Ectodermal cell (in vitro differentiated cells): ENCODE data around the gene ROBO1.
A peak's percentile ranks its signal among the peaks of the same experiment; 100 is the strongest.

Experiments
- H3K27ac ChIP-seq: 2 replicates; pipeline ENCODE4 v1.7.0; 2013; ENCODE audit warnings: mild to moderate bottlenecking, low read depth, low read length; ENCODE audit not compliant: insufficient read depth, poor library complexity, severe bottlenecking
- H3K27me3 ChIP-seq: 2 replicates; pipeline ENCODE4 v1.7.0; 2013; ENCODE audit warnings: mild to moderate bottlenecking, low read length; ENCODE audit not compliant: insufficient read depth, control insufficient read depth, poor library complexity, severe bottlenecking
- H3K36me3 ChIP-seq: one replicate; pipeline ENCODE4 v1.7.0; 2013; ENCODE audit warnings: low read length; ENCODE audit not compliant: control insufficient read depth, insufficient read depth
- H3K4me1 ChIP-seq: one replicate; pipeline ENCODE4 v1.7.0; 2013; ENCODE audit warnings: low read length; ENCODE audit not compliant: control insufficient read depth, insufficient read depth
- H3K4me3 ChIP-seq: 2 replicates; pipeline ENCODE4 v1.7.0; 2013; ENCODE audit warnings: low read depth, low read length, control low read depth; ENCODE audit not compliant: insufficient read depth
- H3K9me3 ChIP-seq: 2 replicates; pipeline ENCODE4 v1.7.0; 2013; ENCODE audit warnings: mild to moderate bottlenecking, low read length, moderate library complexity; ENCODE audit not compliant: control insufficient read depth
- WGBS, 2 experiments: methylation state at CpG; one replicate each; pipeline ENCODE4 v1.1.7; 2013; ENCODE audit warnings: missing lambda C conversion rate in 2 of 2; 5-methylcytosine and 5-hydroxymethylcytosine counted together

ROBO1 gene

GRCh38 chr3:79767194-79767904, 449 bp downstream of the ROBO1 start:
- WGBS, 2 experiments, result 1% methylated on average over 26 of the region's 26 CpGs
- Histone ChIP-seq H3K9me3 (no peaks in the 10 kb centered on the region), H3K36me3 (no peaks in the 10 kb centered on the region), H3K27ac (no peak overlapping the region), H3K4me1 (peaks cover 6% of the 10 kb centered on the region), H3K4me3 (peak overlapping the region; percentile 53), H3K27me3 (peaks cover 53% of the 10 kb centered on the region)

DNA sequence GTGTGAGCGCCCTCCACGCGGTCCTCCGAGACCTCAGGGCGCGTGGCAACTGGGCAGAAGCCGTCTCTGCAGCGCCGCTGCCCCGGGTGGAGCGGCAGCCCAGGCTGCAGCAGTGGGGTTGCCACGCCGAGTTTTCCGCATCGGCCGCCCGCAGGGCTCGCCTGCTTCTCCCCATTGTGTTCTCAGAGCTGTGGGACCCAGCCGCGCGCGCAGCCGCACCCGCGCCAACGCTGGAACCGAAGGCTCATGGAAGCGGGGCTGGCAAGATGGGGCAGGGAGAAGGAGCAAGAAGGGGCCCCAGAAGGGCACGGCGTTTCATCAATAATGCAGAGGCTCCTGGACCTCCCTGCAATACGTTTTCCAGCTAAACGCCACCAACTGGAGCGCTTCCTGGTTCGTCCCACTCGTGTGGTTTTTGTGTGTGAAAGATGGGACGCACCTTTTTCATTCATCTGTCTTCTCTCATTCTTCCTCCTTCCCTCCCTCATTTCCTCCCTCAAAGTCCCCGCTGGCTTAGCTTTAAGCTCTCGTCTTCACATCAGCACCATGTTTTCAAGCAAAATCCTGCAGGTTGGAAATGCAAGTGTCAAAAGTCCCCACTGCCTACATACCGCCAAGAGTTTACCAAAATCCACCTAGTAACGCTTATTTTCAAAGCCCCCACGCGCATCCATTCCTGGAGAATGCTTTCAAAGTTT, 1.2 kb downstream of the ROBO1 start:
- Histone ChIP-seq H3K27me3 (peaks cover 53% of the 10 kb centered on the region), H3K36me3 (no peaks in the 10 kb centered on the region), H3K27ac (no peak overlapping the region), H3K4me3 (peak overlapping the region; percentile 53), H3K9me3 (no peaks in the 10 kb centered on the region), H3K4me1 (peaks cover 6% of the 10 kb centered on the region)
- 3% methylated on average over 41 of the region's 42 CpGs for WGBS, 2 experiments

DNA sequence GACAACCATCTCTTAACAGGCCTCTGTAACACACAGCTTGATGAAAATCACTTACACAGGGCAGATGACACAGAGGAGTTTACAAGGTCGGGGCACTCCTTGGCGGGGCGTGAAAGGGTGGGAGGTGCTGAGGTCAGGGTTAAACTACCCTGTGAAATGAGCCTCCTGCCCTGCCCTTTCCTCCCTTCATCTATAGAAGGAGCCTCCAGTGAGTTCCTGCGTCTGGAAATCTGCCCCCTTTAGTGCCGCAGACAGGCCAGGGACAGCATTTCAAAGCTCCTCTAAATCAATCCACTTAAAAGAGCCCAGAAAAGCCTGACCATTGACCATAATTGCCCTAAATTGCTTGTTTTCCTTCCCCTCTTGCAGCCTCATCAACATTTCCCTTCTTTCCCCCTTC, 1.9 kb downstream of the ROBO1 start:
- peaks cover 6% of the 10 kb centered on the region for H3K4me1 ChIP-seq
- WGBS, 2 experiments, result 12 to 14% methylated on average over 5 of the region's 5 CpGs
- peak overlapping the region; percentile 53 for H3K4me3 ChIP-seq
- H3K9me3 ChIP-seq, result no peaks in the 10 kb centered on the region
- H3K27me3 ChIP-seq, result peaks cover 53% of the 10 kb centered on the region
- no peak overlapping the region for H3K27ac ChIP-seq
- H3K36me3 ChIP-seq, result no peaks in the 10 kb centered on the region

DNA sequence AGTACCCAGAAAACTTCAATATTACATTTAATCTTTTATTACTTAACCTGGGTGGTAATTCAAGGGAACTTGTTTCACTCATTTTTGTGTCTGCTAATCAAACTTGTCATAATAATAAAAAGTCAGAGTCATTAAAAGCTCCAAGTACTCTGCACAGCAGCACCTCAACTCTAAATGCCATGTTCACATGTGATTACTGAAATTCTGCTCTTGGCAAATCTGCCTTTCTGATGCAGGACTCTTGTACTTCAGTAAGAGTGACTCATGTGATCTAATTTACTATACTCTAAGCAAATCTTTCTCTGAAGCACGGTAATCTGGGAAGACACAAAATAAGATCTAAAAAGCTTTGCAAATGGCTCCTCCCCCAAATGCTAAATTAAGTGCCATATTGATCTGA, 6.4 kb downstream of the ROBO1 start:
- WGBS, 2 experiments, result 80 to 85% methylated on average over 1 of the region's 1 CpG
- Histone ChIP-seq H3K27me3 (peaks cover 26% of the 10 kb centered on the region), H3K4me1 (peaks cover 6% of the 10 kb centered on the region), H3K4me3 (no peak overlapping the region), H3K36me3 (no peaks in the 10 kb centered on the region), H3K27ac (no peak overlapping the region), H3K9me3 (no peaks in the 10 kb centered on the region)

DNA sequence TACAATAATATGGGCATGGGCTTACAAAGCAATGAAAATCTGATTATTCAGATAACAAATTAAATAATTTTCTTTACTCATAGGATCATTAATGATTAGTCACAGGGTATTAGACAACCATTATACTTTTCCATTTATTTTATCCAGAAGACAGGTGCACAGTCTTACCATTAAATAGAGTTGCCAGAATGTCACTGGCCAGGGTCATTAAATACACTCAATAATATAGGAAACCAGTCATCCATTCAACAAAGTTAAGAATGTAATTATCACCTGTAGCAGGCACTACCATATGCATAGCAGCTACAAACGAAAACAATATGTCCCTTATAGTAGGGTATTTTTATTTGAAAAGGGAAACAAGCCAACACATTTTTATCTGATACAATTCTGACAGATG, 16.1 kb downstream of the ROBO1 start:
- Histone ChIP-seq H3K27ac (no peak overlapping the region), H3K4me3 (no peak overlapping the region), H3K36me3 (no peaks in the 10 kb centered on the region), H3K9me3 (no peaks in the 10 kb centered on the region), H3K27me3 (no peaks in the 10 kb centered on the region), H3K4me1 (no peaks in the 10 kb centered on the region)
- no CpG with 5 or more reads among the region's 1 CpG for WGBS, 2 experiments

- no peak overlapping the region for H3K4me3 ChIP-seq
- H3K27ac ChIP-seq, result no peak overlapping the region
- no peaks in the 10 kb centered on the region for H3K36me3 ChIP-seq
- no peaks in the 10 kb centered on the region for H3K27me3 ChIP-seq
- no peaks in the 10 kb centered on the region for H3K9me3 ChIP-seq
- H3K4me1 ChIP-seq, result no peaks in the 10 kb centered on the region
Measured at GRCh38 chr3:79737530-79737929, 30.3 kb downstream of the ROBO1 start.

- Histone ChIP-seq H3K9me3 (no peaks in the 10 kb centered on the region), H3K27ac (no peak overlapping the region), H3K36me3 (no peaks in the 10 kb centered on the region), H3K4me3 (no peak overlapping the region), H3K27me3 (no peaks in the 10 kb centered on the region), H3K4me1 (no peaks in the 10 kb centered on the region)
- 49 to 69% methylated on average over 2 of the region's 2 CpGs for WGBS, 2 experiments
Measured at GRCh38 chr3:79729096-79729495, 38.7 kb downstream of the ROBO1 start.

- H3K4me3 ChIP-seq, result no peak overlapping the region
- WGBS, 2 experiments, result 79 to 93% methylated on average over 1 of the region's 1 CpG
- H3K27me3 ChIP-seq, result no peaks in the 10 kb centered on the region
- H3K27ac ChIP-seq, result no peak overlapping the region
- no peaks in the 10 kb centered on the region for H3K9me3 ChIP-seq
- no peaks in the 10 kb centered on the region for H3K4me1 ChIP-seq
- H3K36me3 ChIP-seq, result no peaks in the 10 kb centered on the region
Measured at GRCh38 chr3:79726786-79727185, 41.0 kb downstream of the ROBO1 start.

DNA sequence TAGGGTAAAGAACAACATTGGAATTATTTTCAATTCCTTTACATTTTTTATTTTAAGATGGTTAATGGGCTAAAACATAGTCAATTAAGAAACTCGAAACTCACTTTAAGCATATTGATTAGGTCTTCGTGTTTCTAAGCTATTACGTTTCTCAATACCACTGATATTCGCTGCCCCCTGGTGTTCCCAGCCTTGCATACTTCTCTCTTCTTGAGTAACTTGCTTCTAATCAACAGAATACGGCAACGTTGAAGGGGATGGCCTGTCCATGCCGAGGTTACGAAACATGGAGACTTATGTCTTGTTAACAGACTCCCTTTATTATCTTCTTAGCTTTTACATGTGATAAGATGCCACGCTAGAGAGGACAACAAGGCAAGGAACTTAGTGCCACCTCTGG, 43.6 kb downstream of the ROBO1 start:
- Histone ChIP-seq H3K9me3 (no peaks in the 10 kb centered on the region), H3K36me3 (no peaks in the 10 kb centered on the region), H3K4me3 (no peak overlapping the region), H3K27me3 (no peaks in the 10 kb centered on the region), H3K27ac (no peak overlapping the region), H3K4me1 (no peaks in the 10 kb centered on the region)
- 73 to 74% methylated on average over 9 of the region's 9 CpGs for WGBS, 2 experiments

DNA sequence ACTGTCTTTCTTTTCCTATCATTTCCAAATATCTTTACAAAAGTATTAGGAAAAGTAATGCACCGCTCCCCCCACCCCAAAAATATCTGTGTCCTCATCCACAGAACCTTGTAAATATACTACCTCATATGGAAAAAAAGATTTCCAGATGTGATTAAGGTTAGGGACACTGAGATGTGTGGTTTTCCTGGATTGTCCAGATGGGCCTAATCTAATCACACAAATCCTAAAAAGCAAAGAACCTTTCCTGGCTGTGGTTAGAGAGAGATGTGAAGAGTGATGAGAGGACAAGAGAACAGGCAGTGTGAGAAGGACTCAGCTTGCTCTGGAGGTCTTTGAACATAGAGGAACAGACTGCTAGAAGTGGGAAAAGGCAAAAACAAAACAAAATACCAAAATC, 77.7 kb downstream of the ROBO1 start:
- no peak overlapping the region for H3K4me3 ChIP-seq
- H3K27me3 ChIP-seq, result no peaks in the 10 kb centered on the region
- no peak overlapping the region for H3K27ac ChIP-seq
- H3K36me3 ChIP-seq, result no peaks in the 10 kb centered on the region
- no peaks in the 10 kb centered on the region for H3K9me3 ChIP-seq
- no peaks in the 10 kb centered on the region for H3K4me1 ChIP-seq
- 80 to 100% methylated on average over 1 of the region's 1 CpG for WGBS, 2 experiments
